ENCODE results near the gene CCSER2. TPM values are rescaled to one million over a fixed set of nuclear protein-coding genes. Genes with fewer than 3 reads are reported as not detected.
A peak's percentile ranks its signal among the peaks of the same experiment; 100 is the strongest.
"Not testable (repeated sequence)": the region's sequence is repeated elsewhere in the genome, so short reads cannot be mapped to it uniquely, and the experiment has no call there.

The CCSER2 gene
- total RNA-seq, 2 donors from 2014 or later, result 29.8 to 38.8 TPM

DNA sequence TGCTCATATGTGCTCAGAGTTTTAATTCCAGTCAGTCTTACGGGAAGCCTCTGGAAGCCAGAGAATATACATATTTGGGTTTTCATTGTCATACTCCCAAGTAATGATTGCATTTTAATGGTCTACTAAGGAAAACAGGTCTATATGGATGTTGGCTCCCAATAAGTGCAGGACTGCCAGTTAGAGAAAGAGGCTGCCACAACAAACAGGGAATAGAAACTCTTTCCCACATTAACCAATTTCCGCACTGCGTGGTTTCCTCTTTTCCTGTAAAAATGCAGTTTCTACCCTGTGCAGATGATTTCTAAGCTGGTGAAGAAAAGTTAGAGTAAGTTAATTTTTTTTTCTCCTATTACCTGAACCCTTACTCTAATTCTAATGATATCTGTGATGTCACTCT is 78.2 kb downstream of the CCSER2 start:
- Histone ChIP-seq H3K4me3 (ENCODE audit: low read length) (no peak overlapping the region), H3K27me3 (ENCODE audit: control insufficient read depth, insufficient read depth, low read length, poor library complexity, severe bottlenecking) (no peaks in the 10 kb centered on the region), H3K9ac (ENCODE audit: extremely low read depth, low read length, poor library complexity, severe bottlenecking) (no peak overlapping the region), H3K9me3 (ENCODE audit: control insufficient read depth, low read length) (peaks cover 20% of the 10 kb centered on the region), H3K4me1 (ENCODE audit: control insufficient read depth, insufficient read depth, low read length) (no peaks in the 10 kb centered on the region), H3K27ac (ENCODE audit: low read depth, low read length) (no peak overlapping the region), H3K36me3 (ENCODE audit: control insufficient read depth, insufficient read depth, low read length) (peaks cover 20% of the 10 kb centered on the region)
- Mint-ChIP-seq H3K9me3 (peaks cover 20% of the 10 kb centered on the region), H3K27me3 (ENCODE audit: insufficient read depth) (no peaks in the 10 kb centered on the region), H3K4me3 (no peak overlapping the region), H3K36me3 (ENCODE audit: low read depth) (peaks cover 22% of the 10 kb centered on the region), H3K4me1 (no peaks in the 10 kb centered on the region), H3K27ac (no peak overlapping the region)
- TF ChIP-seq, protein P1, sequence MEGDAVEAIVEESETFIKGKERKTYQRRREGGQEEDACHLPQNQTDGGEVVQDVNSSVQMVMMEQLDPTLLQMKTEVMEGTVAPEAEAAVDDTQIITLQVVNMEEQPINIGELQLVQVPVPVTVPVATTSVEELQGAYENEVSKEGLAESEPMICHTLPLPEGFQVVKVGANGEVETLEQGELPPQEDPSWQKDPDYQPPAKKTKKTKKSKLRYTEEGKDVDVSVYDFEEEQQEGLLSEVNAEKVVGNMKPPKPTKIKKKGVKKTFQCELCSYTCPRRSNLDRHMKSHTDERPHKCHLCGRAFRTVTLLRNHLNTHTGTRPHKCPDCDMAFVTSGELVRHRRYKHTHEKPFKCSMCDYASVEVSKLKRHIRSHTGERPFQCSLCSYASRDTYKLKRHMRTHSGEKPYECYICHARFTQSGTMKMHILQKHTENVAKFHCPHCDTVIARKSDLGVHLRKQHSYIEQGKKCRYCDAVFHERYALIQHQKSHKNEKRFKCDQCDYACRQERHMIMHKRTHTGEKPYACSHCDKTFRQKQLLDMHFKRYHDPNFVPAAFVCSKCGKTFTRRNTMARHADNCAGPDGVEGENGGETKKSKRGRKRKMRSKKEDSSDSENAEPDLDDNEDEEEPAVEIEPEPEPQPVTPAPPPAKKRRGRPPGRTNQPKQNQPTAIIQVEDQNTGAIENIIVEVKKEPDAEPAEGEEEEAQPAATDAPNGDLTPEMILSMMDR (conservative IDR thresholded peaks at IDR 0.05), result no peak
- DNase-seq, result no peak
- WGBS, 2 experiments (ENCODE audit: insufficient coverage in 1 of 2, insufficient read length in 1 of 2), result 86 to 94% methylated on average over 1 to 3 of the region's 3 CpGs

DNA sequence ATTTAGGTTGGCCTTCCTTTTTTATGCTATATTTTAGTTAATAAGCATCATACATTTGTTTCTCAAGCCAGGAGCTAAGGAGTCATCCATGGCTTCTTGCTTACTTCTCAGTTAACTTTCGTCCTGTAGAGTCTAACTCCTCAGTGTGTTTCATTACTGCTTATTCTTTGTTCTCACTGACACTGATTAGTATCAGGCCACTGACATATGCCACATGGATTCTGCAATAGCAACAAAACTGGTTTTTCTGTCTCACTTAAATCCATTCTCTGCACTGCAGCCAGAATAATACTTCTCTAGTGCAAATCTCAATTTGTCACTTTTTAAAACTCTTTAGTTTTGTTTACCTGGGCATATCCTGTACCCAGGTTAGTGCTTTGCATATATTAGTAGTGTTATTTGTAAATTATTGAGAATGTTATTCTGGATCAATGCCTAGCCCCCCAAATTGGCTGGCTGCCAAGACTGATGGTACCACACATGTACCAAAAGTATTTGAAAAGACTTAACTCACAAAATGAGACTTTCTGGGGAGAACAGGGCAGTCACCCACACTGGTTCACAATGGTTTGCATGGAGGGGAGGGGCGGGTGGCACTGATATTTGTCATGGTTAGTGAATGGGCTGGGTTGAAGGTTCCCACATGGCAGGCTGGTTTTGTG is 79.1 kb downstream of the CCSER2 start:
- Mint-ChIP-seq H3K4me3 (no peak overlapping the region), H3K27me3 (ENCODE audit: insufficient read depth) (no peaks in the 10 kb centered on the region), H3K27ac (no peak overlapping the region), H3K4me1 (no peaks in the 10 kb centered on the region), H3K36me3 (ENCODE audit: low read depth) (peaks cover 32% of the 10 kb centered on the region), H3K9me3 (peaks cover 30% of the 10 kb centered on the region)
- peaks cover 29% of the 10 kb centered on the region for H3K9me3 ChIP-seq (ENCODE audit: control insufficient read depth, low read length)
- H3K27ac ChIP-seq (ENCODE audit: low read depth, low read length), result no peak overlapping the region
- no peak overlapping the region for H3K4me3 ChIP-seq (ENCODE audit: low read length)
- no peaks in the 10 kb centered on the region for H3K4me1 ChIP-seq (ENCODE audit: control insufficient read depth, insufficient read depth, low read length)
- WGBS, 2 experiments (ENCODE audit: insufficient coverage in 1 of 2, insufficient read length in 1 of 2), result 71 to 88% methylated on average over 1 to 2 of the region's 2 CpGs
- TF ChIP-seq, protein P1 (conservative IDR thresholded peaks at IDR 0.05), result no peak
- H3K27me3 ChIP-seq (ENCODE audit: control insufficient read depth, insufficient read depth, low read length, poor library complexity, severe bottlenecking), result no peaks in the 10 kb centered on the region
- peaks cover 11% of the 10 kb centered on the region for H3K36me3 ChIP-seq (ENCODE audit: control insufficient read depth, insufficient read depth, low read length)
- no peak overlapping the region for H3K9ac ChIP-seq (ENCODE audit: extremely low read depth, low read length, poor library complexity, severe bottlenecking)
- DNase-seq, result no peak

DNA sequence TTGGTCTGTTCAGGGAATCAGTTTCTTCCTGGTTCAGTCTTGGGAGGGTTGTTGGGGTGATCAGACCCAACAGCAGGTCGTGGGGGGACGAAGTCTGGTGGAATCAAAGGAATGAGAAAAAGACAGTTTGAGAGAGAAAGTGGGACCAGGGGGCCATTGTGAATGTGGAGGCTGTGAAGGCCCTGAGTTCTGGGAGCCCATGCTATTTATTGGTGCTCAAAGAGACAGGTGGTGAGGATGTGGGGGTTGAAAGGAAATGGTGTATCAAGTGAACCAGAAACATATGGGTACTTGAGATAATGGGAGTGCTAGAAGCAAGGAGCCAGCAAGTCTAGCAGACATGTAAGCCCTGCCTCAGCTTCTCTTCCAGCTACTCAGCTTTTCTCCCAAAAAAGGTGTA is 84.1 kb downstream of the CCSER2 start:
- Mint-ChIP-seq H3K4me1 (no peaks in the 10 kb centered on the region), H3K4me3 (no peak overlapping the region), H3K9me3 (peaks cover 58% of the 10 kb centered on the region), H3K27me3 (ENCODE audit: insufficient read depth) (no peaks in the 10 kb centered on the region), H3K27ac (no peak overlapping the region), H3K36me3 (ENCODE audit: low read depth) (peaks cover 70% of the 10 kb centered on the region)
- TF ChIP-seq, protein P1 (conservative IDR thresholded peaks at IDR 0.05), result no peak
- Histone ChIP-seq H3K9me3 (ENCODE audit: control insufficient read depth, low read length) (peaks cover 64% of the 10 kb centered on the region), H3K27me3 (ENCODE audit: control insufficient read depth, insufficient read depth, low read length, poor library complexity, severe bottlenecking) (no peaks in the 10 kb centered on the region), H3K4me1 (ENCODE audit: control insufficient read depth, insufficient read depth, low read length) (no peaks in the 10 kb centered on the region), H3K9ac (ENCODE audit: extremely low read depth, low read length, poor library complexity, severe bottlenecking) (no peak overlapping the region), H3K4me3 (ENCODE audit: low read length) (peak overlapping the region; percentile 68), H3K36me3 (ENCODE audit: control insufficient read depth, insufficient read depth, low read length) (peaks cover 23% of the 10 kb centered on the region), H3K27ac (ENCODE audit: low read depth, low read length) (no peak overlapping the region)
- DNase-seq, result no peak
- WGBS, 2 experiments (ENCODE audit: insufficient coverage in 1 of 2, insufficient read length in 1 of 2), result 87% methylated on average over 2 of the region's 2 CpGs; no CpG with 5 or more reads in 1 of the 2 experiments

DNA sequence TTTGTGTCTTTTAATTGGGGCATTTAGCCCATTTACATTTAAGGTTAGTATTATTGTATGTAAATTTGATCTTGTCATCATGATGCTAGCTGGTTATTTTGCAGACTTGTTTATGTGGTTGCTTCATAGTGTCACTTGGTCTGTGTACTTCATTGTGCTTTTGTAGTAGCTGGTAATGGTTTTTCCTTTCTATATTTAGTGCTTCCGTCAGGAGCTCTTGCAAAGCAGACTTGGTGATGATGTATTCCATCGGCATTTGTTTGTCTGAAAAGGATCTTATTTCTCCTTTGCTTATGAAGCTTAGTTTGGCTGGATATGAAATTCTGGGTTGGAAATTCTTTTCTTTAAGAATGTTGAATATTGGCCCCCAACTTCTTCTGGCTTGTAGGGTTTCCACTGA is 85.7 kb downstream of the CCSER2 start:
- peaks cover 23% of the 10 kb centered on the region for H3K36me3 ChIP-seq (ENCODE audit: control insufficient read depth, insufficient read depth, low read length)
- H3K4me3 ChIP-seq (ENCODE audit: low read length); H3K27ac Mint-ChIP-seq; H3K9ac ChIP-seq (ENCODE audit: extremely low read depth, low read length, poor library complexity, severe bottlenecking); H3K27me3 Mint-ChIP-seq (ENCODE audit: insufficient read depth); H3K4me1 Mint-ChIP-seq; DNase-seq; H3K27me3 ChIP-seq (ENCODE audit: control insufficient read depth, insufficient read depth, low read length, poor library complexity, severe bottlenecking); H3K4me1 ChIP-seq (ENCODE audit: control insufficient read depth, insufficient read depth, low read length); H3K27ac ChIP-seq (ENCODE audit: low read depth, low read length); H3K4me3 Mint-ChIP-seq: not testable (repeated sequence)
- WGBS, 2 experiments (ENCODE audit: insufficient coverage in 1 of 2, insufficient read length in 1 of 2), result 100% methylated on average over 1 to 2 of the region's 2 CpGs
- peaks cover 58% of the 10 kb centered on the region for H3K9me3 Mint-ChIP-seq
- H3K9me3 ChIP-seq (ENCODE audit: control insufficient read depth, low read length), result peaks cover 64% of the 10 kb centered on the region
- H3K36me3 Mint-ChIP-seq (ENCODE audit: low read depth), result peaks cover 68% of the 10 kb centered on the region
